SK-N-SH (cell line): ENCODE measurements around the gene FLAD1. TPM values are rescaled to one million over a fixed set of nuclear protein-coding genes. Genes with fewer than 3 reads are reported as not detected.

Source experiments
- CTCF ChIA-PET: fragments of 300-600, 350-600 bp; formaldehyde crosslinking; extraction: SDS; loops from one replicate; lab custom pipeline; 2021; lab: Yijun Ruan, JAX
- POLR2A ChIA-PET: fragments of 350-600 bp; sonication (Branson Sonifier 250); formaldehyde crosslinking; extraction: SDS; loops from one replicate; lab custom pipeline; 2020; ENCODE audit warnings: antibody characterized with exemption, inconsistent platforms; lab: Yijun Ruan, JAX
- DNase-seq: peaks from one replicate; pipeline ENCODE4 v3.0.0; 2012
- H2AFZ ChIP-seq: fragments of 200-600 bp; sonication (generic); 2 replicates; pipeline ENCODE4 v1.8.1; 2016; ENCODE audit warnings: antibody characterized with exemption, mild to moderate bottlenecking, low read depth
- H3F3A ChIP-seq: fragments of 200-600 bp; sonication (generic); replicated peaks from 2 replicates; pipeline ENCODE3; 2016; ENCODE audit warnings: antibody characterized with exemption, mild to moderate bottlenecking; ENCODE audit not compliant: insufficient read depth
- H3K27ac ChIP-seq, 2 experiments: fragments of 200-500 bp in 1 of 2; fragments of 200-600 bp in 1 of 2; sonication (Bioruptor generic) in 1 of 2; sonication (generic), shearing (Covaris generic) in 1 of 2; 2 replicates each; pipeline versions ENCODE4 v1.5.1 to v1.6.1; 2014 to 2016; ENCODE audit warnings: low read depth in 2 of 2, inconsistent platforms in 1 of 2, low read length in 1 of 2, mild to moderate bottlenecking in 1 of 2, mixed read lengths in 1 of 2
- H3K27me3 ChIP-seq: fragments of 200-600 bp; sonication (generic), shearing (Covaris generic); 2 replicates; pipeline ENCODE4 v1.6.1; 2016; ENCODE audit warnings: mixed run types; ENCODE audit not compliant: insufficient read depth
- H3K36me3 ChIP-seq, 2 experiments: fragments of 200-500 bp in 1 of 2; fragments of 200-600 bp in 1 of 2; sonication (Bioruptor generic) in 1 of 2; sonication (generic) in 1 of 2; replicated peaks in 1 of 2; 2 replicates each; pipeline versions ENCODE3 to v1.5.1; 2014 to 2016; ENCODE audit warnings: low read length in 1 of 2, mild to moderate bottlenecking in 1 of 2; ENCODE audit not compliant: insufficient read depth in 2 of 2, control insufficient read depth in 1 of 2
- H3K4me1 ChIP-seq, 2 experiments: fragments of 200-500 bp in 1 of 2; fragments of 200-600 bp in 1 of 2; sonication (Bioruptor generic) in 1 of 2; sonication (generic), shearing (Covaris generic) in 1 of 2; 2 replicates each; pipeline versions ENCODE4 v1.5.1 to v1.6.1; 2014 to 2016; ENCODE audit warnings: low read depth in 1 of 2, low read length in 1 of 2, mixed run types in 1 of 2; ENCODE audit not compliant: insufficient read depth in 2 of 2, control insufficient read depth in 1 of 2
- H3K4me2 ChIP-seq: fragments of 200-600 bp; sonication (generic), shearing (Covaris generic); 2 replicates; pipeline ENCODE4 v1.6.1; 2017; ENCODE audit warnings: mixed run types
- H3K4me3 ChIP-seq, 2 experiments: fragments of 200-500 bp in 1 of 2; fragments of 200-600 bp in 1 of 2; sonication (Bioruptor generic) in 1 of 2; sonication (generic), shearing (Covaris generic) in 1 of 2; 2 replicates each; pipeline versions ENCODE4 v1.5.1 to v1.8.1; 2014 to 2016; ENCODE audit warnings: low read depth in 2 of 2, inconsistent platforms in 1 of 2, low read length in 1 of 2, mild to moderate bottlenecking in 1 of 2, mixed read lengths in 1 of 2, moderate library complexity in 1 of 2
- H3K79me2 ChIP-seq: fragments of 200-600 bp; sonication (generic); 2 replicates; pipeline ENCODE4 v1.8.1; 2017; ENCODE audit warnings: mild to moderate bottlenecking; ENCODE audit not compliant: insufficient read depth
- H3K9ac ChIP-seq: fragments of 200-600 bp; sonication (generic); 2 replicates; pipeline ENCODE4 v1.6.1; 2017; ENCODE audit warnings: mixed run types
- H3K9me2 ChIP-seq: fragments of 200-600 bp; sonication (generic); 2 replicates; pipeline ENCODE4 v1.6.1; 2017; ENCODE audit warnings: mixed run types
- H3K9me3 ChIP-seq: fragments of 200-600 bp; sonication (generic); 2 replicates; pipeline ENCODE4 v1.6.1; 2017; ENCODE audit warnings: mixed run types, mild to moderate bottlenecking, moderate library complexity
- H4K20me1 ChIP-seq: fragments of 200-600 bp; sonication (generic); 2 replicates; pipeline ENCODE4 v1.6.1; 2017; ENCODE audit warnings: mild to moderate bottlenecking, mixed run types; ENCODE audit not compliant: insufficient read depth
- FOXJ3 ChIP-seq: sonication (generic); formaldehyde crosslinking; IDR thresholded peaks from 2 replicates; pipeline ENCODE4 v1.5.1; 2020; ENCODE audit warnings: mild to moderate bottlenecking, missing genetic modification reagents
- FOXM1 ChIP-seq: IDR thresholded peaks from 2 replicates; pipeline ENCODE4 v1.4.0; 2012; ENCODE audit warnings: low read depth, mild to moderate bottlenecking
- GATA2 ChIP-seq: sonication (generic); formaldehyde crosslinking; IDR thresholded peaks from 2 replicates; pipeline ENCODE4 v1.5.0; 2020; ENCODE audit warnings: mild to moderate bottlenecking, missing genetic modification reagents
- JUND ChIP-seq: IDR thresholded peaks from 2 replicates; pipeline ENCODE4 v1.4.0; 2012
- MEF2A ChIP-seq: IDR thresholded peaks from 2 replicates; pipeline ENCODE4 v1.4.0; 2012; ENCODE audit warnings: low read depth, borderline replicate concordance
- RCOR1 ChIP-seq: fragments of 150-350 bp; IDR thresholded peaks from 2 replicates; pipeline ENCODE4 v1.6.1; 2017; ENCODE audit warnings: antibody characterized with exemption, low read length
- RFX5 ChIP-seq: IDR thresholded peaks from 2 replicates; pipeline ENCODE4 v1.6.1; 2012; ENCODE audit warnings: mild to moderate bottlenecking, improper control_type of control experiment, low read length
- RXRA ChIP-seq: IDR thresholded peaks from 2 replicates; pipeline ENCODE4 v1.4.0; 2012; ENCODE audit warnings: low read depth, mild to moderate bottlenecking, borderline replicate concordance
- WGBS: methylation state at CpG from one replicate; pipeline ENCODE4 v1.1.6; 2017; ENCODE audit warnings: low lambda C conversion rate; 5-methylcytosine and 5-hydroxymethylcytosine counted together
- polyA plus RNA-seq, 3 experiments: library from polyadenylated mRNA; depleted of rRNA; stranded (reverse); fragments of >200 nt; gene quantifications; 2 replicates each; pipeline ENCODE4 v1.2.3, GENCODE V29; 2012
- TF ChIP-seq, protein P1 (sequence below): IDR thresholded peaks from 2 replicates; pipeline ENCODE4; 2012
- TF ChIP-seq, protein P2 (sequence below): IDR thresholded peaks from 2 replicates; pipeline ENCODE4 v1.4.0; 2012; ENCODE audit warnings: low read depth
- TF ChIP-seq, protein P3 (sequence below): IDR thresholded peaks from 2 replicates; pipeline ENCODE4 v1.6.1; 2012; ENCODE audit warnings: mild to moderate bottlenecking, low read depth, low read length, moderate library complexity

FLAD1 gene
- polyA plus RNA-seq, 1 of the 3 experiments (the other 2 are of a cell fraction): 50.8 TPM

DNA sequence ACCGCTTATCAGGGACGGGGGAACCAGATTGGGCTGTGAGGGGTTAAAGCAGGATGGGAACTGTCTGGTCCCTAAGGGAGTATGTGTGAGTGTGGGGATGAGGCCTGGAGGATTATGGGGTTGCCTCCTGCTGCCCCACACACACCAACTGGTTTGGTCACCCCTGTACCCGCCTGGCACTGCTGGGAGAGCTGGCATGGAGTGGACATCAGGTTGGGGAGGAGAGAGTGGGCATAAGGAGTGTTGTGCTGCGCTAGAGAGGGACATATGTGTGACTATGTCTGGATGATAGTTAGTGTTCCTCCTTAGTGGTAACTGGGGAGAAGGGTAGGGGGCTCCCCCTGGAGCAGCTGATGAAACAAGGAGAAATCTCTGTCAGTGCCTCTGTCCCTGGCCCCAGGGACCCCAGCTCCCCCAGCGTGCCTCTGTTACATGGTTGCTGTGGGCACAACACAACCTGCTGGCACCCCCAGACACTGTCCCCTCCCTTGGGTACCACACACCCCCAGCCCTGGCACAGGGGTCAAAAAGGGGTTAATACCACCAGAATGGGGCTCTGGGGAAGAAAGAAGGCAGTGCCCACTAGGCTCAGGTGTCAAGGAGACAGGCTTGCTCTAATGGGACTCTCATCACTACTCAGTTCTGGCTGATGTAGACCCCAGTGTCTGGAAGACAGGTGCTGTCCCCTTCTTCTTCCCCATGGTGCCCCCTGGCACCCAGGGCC lies 21.4 kb downstream of the FLAD1 start:
- H3K9ac ChIP-seq: peak overlapping the region; percentile 86; the same call in 1 of the 2 replicates
- H3F3A ChIP-seq: peaks cover 22% of the 10 kb centered on the region
- H3K79me2 ChIP-seq: peaks cover 37% of the 10 kb centered on the region
- H3K4me3 ChIP-seq: peak overlapping the region; percentile 79 to 95
- peaks cover 0 to 5% of the 10 kb centered on the region in 2 experiments for H3K36me3 ChIP-seq
- no peaks in the 10 kb centered on the region for H3K27me3 ChIP-seq
- TF ChIP-seq, protein P1, sequence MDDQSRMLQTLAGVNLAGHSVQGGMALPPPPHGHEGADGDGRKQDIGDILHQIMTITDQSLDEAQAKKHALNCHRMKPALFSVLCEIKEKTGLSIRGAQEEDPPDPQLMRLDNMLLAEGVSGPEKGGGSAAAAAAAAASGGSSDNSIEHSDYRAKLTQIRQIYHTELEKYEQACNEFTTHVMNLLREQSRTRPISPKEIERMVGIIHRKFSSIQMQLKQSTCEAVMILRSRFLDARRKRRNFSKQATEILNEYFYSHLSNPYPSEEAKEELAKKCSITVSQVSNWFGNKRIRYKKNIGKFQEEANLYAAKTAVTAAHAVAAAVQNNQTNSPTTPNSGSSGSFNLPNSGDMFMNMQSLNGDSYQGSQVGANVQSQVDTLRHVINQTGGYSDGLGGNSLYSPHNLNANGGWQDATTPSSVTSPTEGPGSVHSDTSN: no peak
- DNase-seq: no peak
- H2AFZ ChIP-seq: peak overlapping the region; percentile 59; the same call in 1 of the 2 replicates
- peaks cover 3% of the 10 kb centered on the region; the same call in 1 of the 2 replicates for H4K20me1 ChIP-seq
- H3K27ac ChIP-seq: peak overlapping the region; percentile 72 to 96; a peak in 3 of 4 replicates
- CTCF ChIA-PET: interaction anchor here (0.7 to 14.0 kb wide), 13 partner anchors 10 to 163 kb away, joined by 3 to 640 read pairs (median 5); partner anchors contain the start of genes ADAM15, CKS1B, FLAD1 and LENEP
- POLR2A ChIA-PET: interaction anchor here (1.3 to 1.7 kb wide), 3 partner anchors 13 to 37 kb away, joined by 4 to 5 read pairs (median 5); no protein-coding TSS in a partner anchor
- peaks cover 15 to 26% of the 10 kb centered on the region in 2 experiments for H3K4me1 ChIP-seq
- no peaks in the 10 kb centered on the region for H3K9me2 ChIP-seq
- H3K9me3 ChIP-seq: no peaks in the 10 kb centered on the region
- 48% methylated on average over 5 of the region's 5 CpGs for WGBS
- peak overlapping the region; percentile 100 for H3K4me2 ChIP-seq

DNA sequence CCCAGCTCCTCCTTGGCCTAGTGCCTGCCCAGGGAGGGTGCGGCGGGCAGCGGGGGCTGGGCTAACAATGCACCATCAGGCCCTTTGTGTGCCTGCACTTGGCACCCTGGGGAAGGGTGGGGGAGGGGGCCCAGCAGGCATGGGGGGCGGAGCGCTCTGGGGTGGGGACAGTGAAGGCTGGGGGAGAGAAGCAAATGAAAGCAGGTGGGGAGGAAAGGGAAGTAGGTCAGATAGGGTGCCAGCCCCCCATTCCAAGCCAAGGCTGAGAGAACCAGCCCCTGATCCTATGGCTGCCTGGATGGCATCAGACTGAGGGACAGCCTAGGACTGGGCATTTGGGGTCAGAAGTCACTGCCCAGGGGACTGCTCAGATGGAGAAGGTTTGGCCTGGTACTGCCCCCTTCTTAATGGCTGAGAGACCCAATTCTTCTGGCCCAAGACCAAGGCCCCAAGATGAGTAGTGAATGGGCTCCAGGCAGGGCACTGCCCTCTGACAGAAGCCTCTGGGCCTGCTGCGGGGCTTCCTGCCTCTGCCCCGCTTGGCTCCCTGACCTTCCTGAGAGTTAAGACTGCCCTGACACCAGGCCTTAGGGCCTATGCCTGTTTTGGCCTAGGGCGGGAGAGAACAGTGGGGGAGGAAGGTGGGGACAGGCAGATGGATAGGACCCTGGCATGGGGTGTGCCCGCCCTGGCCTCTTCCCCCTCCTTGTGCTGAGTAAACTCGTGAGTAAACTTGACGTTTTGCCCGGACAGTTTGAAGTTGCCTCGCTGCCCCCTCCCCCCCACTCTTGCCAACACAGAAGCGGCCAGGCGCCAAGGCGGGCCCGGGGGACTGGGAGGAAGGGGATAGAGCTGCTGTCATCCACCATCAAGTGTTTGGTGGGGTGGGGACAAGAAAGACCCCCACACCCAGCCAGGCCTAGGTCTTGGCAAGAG lies 22.2 kb downstream of the FLAD1 start:
- Histone ChIP-seq H4K20me1 (peaks cover 3% of the 10 kb centered on the region; the same call in 1 of the 2 replicates), H3K4me3 (no peak overlapping the region), H3K9ac (no peak overlapping the region), H3K9me2 (no peaks in the 10 kb centered on the region), H3K36me3 (peaks cover 0 to 5% of the 10 kb centered on the region in 2 experiments), H3F3A (peaks cover 17% of the 10 kb centered on the region), H3K9me3 (no peaks in the 10 kb centered on the region), H2AFZ (no peak overlapping the region), H3K4me1 (peaks cover 10 to 18% of the 10 kb centered on the region in 2 experiments), H3K79me2 (peaks cover 37% of the 10 kb centered on the region), H3K27me3 (no peaks in the 10 kb centered on the region), H3K4me2 (peak overlapping the region; percentile 100; the same call in 1 of the 2 replicates), H3K27ac (peak overlapping the region; percentile 72 to 96; a peak in 2 of 4 replicates)
- DNase-seq: no peak
- CTCF ChIA-PET: interaction anchor here (0.9 to 14.0 kb wide), 9 partner anchors 10 to 162 kb away, joined by 3 to 640 read pairs (median 9); partner anchors contain the start of genes ADAM15, CKS1B, FLAD1 and PBXIP1
- no peak for TF ChIP-seq MEF2A
- 34% methylated on average over 8 of the region's 17 CpGs for WGBS
- POLR2A ChIA-PET: interaction anchor here (1.3 to 1.7 kb wide), 2 partner anchors 12 to 36 kb away, joined by 4 to 5 read pairs; no protein-coding TSS in a partner anchor

DNA sequence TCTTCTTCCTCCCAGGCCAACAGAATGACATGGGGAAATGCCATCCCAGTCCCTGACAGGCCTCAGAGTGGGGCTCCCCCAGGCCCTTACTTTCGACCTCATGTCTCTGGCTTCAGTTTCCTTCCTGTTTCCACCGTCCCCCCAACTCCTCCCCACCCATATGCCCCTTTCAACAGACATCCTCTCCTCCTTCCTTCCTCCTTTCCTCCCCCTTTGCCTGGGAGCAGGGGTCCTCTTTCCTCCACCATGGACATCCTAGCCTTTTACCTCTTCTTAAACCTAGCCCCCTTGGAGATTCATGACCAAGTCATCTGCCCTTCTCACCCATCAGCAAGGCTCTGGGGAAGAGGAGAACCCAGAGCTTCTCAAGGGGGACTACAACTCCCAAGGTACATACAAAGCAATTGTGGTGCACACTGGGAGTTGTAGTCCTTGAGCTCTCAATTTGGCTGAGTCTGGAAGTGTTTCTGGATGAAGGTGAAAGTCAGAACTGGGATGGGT lies 23.5 kb downstream of the FLAD1 start:
- Histone ChIP-seq H3K36me3 (peaks cover 0 to 5% of the 10 kb centered on the region in 2 experiments), H3K9me3 (no peaks in the 10 kb centered on the region), H4K20me1 (peaks cover 3% of the 10 kb centered on the region; the same call in 1 of the 2 replicates), H3K4me1 (peaks cover 10 to 20% of the 10 kb centered on the region in 2 experiments), H3K9ac (no peak overlapping the region), H3K27me3 (no peaks in the 10 kb centered on the region), H2AFZ (no peak overlapping the region), H3F3A (peaks cover 8% of the 10 kb centered on the region), H3K27ac (no peak overlapping the region), H3K4me2 (no peak overlapping the region), H3K9me2 (no peaks in the 10 kb centered on the region), H3K4me3 (no peak overlapping the region), H3K79me2 (peaks cover 35% of the 10 kb centered on the region)
- POLR2A ChIA-PET: no interaction called here
- CTCF ChIA-PET: interaction anchor here (1.3 to 4.4 kb wide), 4 partner anchors 10 to 85 kb away, joined by 5 to 37 read pairs (median 8); partner anchors contain the start of gene ADAM15
- no peak for DNase-seq
- 68% methylated on average over 2 of the region's 2 CpGs for WGBS
- TF ChIP-seq JUND (no peak), GATA2 (CRISPR knock-in tag) (no peak), RFX5 (no peak), FOXM1 (no peak), RXRA (no peak), RCOR1 (no peak), FOXJ3 (CRISPR knock-in tag) (no peak)
- TF ChIP-seq, protein P2, sequence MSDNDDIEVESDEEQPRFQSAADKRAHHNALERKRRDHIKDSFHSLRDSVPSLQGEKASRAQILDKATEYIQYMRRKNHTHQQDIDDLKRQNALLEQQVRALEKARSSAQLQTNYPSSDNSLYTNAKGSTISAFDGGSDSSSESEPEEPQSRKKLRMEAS: no peak
- TF ChIP-seq, protein P3, sequence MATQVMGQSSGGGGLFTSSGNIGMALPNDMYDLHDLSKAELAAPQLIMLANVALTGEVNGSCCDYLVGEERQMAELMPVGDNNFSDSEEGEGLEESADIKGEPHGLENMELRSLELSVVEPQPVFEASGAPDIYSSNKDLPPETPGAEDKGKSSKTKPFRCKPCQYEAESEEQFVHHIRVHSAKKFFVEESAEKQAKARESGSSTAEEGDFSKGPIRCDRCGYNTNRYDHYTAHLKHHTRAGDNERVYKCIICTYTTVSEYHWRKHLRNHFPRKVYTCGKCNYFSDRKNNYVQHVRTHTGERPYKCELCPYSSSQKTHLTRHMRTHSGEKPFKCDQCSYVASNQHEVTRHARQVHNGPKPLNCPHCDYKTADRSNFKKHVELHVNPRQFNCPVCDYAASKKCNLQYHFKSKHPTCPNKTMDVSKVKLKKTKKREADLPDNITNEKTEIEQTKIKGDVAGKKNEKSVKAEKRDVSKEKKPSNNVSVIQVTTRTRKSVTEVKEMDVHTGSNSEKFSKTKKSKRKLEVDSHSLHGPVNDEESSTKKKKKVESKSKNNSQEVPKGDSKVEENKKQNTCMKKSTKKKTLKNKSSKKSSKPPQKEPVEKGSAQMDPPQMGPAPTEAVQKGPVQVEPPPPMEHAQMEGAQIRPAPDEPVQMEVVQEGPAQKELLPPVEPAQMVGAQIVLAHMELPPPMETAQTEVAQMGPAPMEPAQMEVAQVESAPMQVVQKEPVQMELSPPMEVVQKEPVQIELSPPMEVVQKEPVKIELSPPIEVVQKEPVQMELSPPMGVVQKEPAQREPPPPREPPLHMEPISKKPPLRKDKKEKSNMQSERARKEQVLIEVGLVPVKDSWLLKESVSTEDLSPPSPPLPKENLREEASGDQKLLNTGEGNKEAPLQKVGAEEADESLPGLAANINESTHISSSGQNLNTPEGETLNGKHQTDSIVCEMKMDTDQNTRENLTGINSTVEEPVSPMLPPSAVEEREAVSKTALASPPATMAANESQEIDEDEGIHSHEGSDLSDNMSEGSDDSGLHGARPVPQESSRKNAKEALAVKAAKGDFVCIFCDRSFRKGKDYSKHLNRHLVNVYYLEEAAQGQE: no peak
